NCI-H1930 (cell line): Measurements from ENCODE around the gene MIEF2.
A peak's percentile ranks its signal among the peaks of the same experiment; 100 is the strongest.
"Not testable (repeated sequence)": the region's sequence is repeated elsewhere in the genome, so short reads cannot be mapped to it uniquely, and the experiment has no call there.

Experiments used
- DNase-seq, 2 experiments: peaks; one replicate each; lab custom pipeline; 2025; lab: John Stamatoyannopoulos, UW

Gene MIEF2

GRCh38 chr17:18260332-18261145 is at the start of gene MIEF2:
MIEF2 (plus strand) TSS chr17:18260662; CDS start chr17:18262721, 2,059 bp downstream.
- peak; percentile 83 to 88 for DNase-seq

- no peak for DNase-seq
Observed at GRCh38 chr17:18213666-18214270, 46.7 kb upstream of the MIEF2 start.

- not testable (repeated sequence) for DNase-seq
Observed at GRCh38 chr17:18216906-18217305, 43.6 kb upstream of the MIEF2 start.

GRCh38 chr17:18217412-18218015 is 42.9 kb upstream of the MIEF2 start:
- DNase-seq, result peak; percentile 43 to 47

- no peak for DNase-seq
Observed at GRCh38 chr17:18218756-18219415, 41.6 kb upstream of the MIEF2 start.

- DNase-seq, result no peak
Observed at GRCh38 chr17:18224053-18224386, 36.4 kb upstream of the MIEF2 start.

GRCh38 chr17:18224387-18225120 is 35.9 kb upstream of the MIEF2 start:
- no peak for DNase-seq

- DNase-seq, result peak; percentile 90 to 95
Observed at GRCh38 chr17:18225121-18225641, 35.3 kb upstream of the MIEF2 start, which contains the start of gene LLGL1. LLGL1 (plus strand) TSS chr17:18225635; CDS start chr17:18225683, 48 bp downstream.

- DNase-seq, result no peak
Observed at GRCh38 chr17:18225642-18226283, 34.7 kb upstream of the MIEF2 start.

GRCh38 chr17:18226284-18226945 is 34.0 kb upstream of the MIEF2 start:
- DNase-seq, result no peak

GRCh38 chr17:18227635-18228034 is 32.8 kb upstream of the MIEF2 start:
- no peak for DNase-seq

GRCh38 chr17:18228176-18228682 is 32.2 kb upstream of the MIEF2 start:
- no peak for DNase-seq

GRCh38 chr17:18229254-18229653 is 31.2 kb upstream of the MIEF2 start:
- no peak for DNase-seq

- DNase-seq, result no peak
Observed at GRCh38 chr17:18229771-18230170, 30.7 kb upstream of the MIEF2 start.

GRCh38 chr17:18230288-18231141 is 29.9 kb upstream of the MIEF2 start:
- DNase-seq, result no peak

GRCh38 chr17:18231164-18231563 is 29.3 kb upstream of the MIEF2 start:
- no peak for DNase-seq

GRCh38 chr17:18233803-18234518 is 26.5 kb upstream of the MIEF2 start:
- DNase-seq, result no peak

GRCh38 chr17:18234853-18235380 is 25.5 kb upstream of the MIEF2 start:
- no peak for DNase-seq
